ENCODE results near the gene SOX6.

The SOX6 gene

GRCh38 chr11:16361108-16361865 is 4.9 kb upstream of the SOX6 start:
- Histone ChIP-seq H3K4me1 (no peaks in the 10 kb centered on the region), H3K4me2 (ENCODE audit: low read length) (no peak overlapping the region), H3K79me2 (no peaks in the 10 kb centered on the region), H3K9me3 (ENCODE audit: control insufficient read depth, low read length) (no peaks in the 10 kb centered on the region), H3K4me3 (ENCODE audit: low read depth, low read length) (no peak overlapping the region), H3K27ac (no peak overlapping the region), H3K27me3 (ENCODE audit: control insufficient read depth, insufficient read depth, low read length) (no peaks in the 10 kb centered on the region), H3K9ac (no peak overlapping the region), H2AFZ (no peak overlapping the region), H3K36me3 (ENCODE audit: control insufficient read depth, insufficient read depth, low read length) (no peaks in the 10 kb centered on the region)
- no peak for TF ChIP-seq CTCF (IDR thresholded peaks at IDR 0.05)

GRCh38 chr11:16359369-16359768 is 3.0 kb upstream of the SOX6 start:
- Histone ChIP-seq H3K9me3 (ENCODE audit: control insufficient read depth, low read length) (no peaks in the 10 kb centered on the region), H3K27ac (no peak overlapping the region), H3K4me2 (ENCODE audit: low read length) (no peak overlapping the region), H3K79me2 (no peaks in the 10 kb centered on the region), H3K4me3 (ENCODE audit: low read depth, low read length) (no peak overlapping the region), H3K27me3 (ENCODE audit: control insufficient read depth, insufficient read depth, low read length) (no peaks in the 10 kb centered on the region), H2AFZ (no peak overlapping the region), H3K36me3 (ENCODE audit: control insufficient read depth, insufficient read depth, low read length) (no peaks in the 10 kb centered on the region), H3K9ac (no peak overlapping the region), H3K4me1 (no peaks in the 10 kb centered on the region)
- no peak for TF ChIP-seq CTCF (IDR thresholded peaks at IDR 0.05)

GRCh38 chr11:16358726-16359125 is 2.4 kb upstream of the SOX6 start:
- no peaks in the 10 kb centered on the region for H3K9me3 ChIP-seq (ENCODE audit: control insufficient read depth, low read length)
- H3K9ac ChIP-seq: no peak overlapping the region
- no peaks in the 10 kb centered on the region for H3K36me3 ChIP-seq (ENCODE audit: control insufficient read depth, insufficient read depth, low read length)
- H3K4me2 ChIP-seq (ENCODE audit: low read length): no peak overlapping the region
- TF ChIP-seq CTCF (IDR thresholded peaks at IDR 0.05): no peak
- H3K79me2 ChIP-seq: no peaks in the 10 kb centered on the region
- no peaks in the 10 kb centered on the region for H3K27me3 ChIP-seq (ENCODE audit: control insufficient read depth, insufficient read depth, low read length)
- H3K4me1 ChIP-seq: no peaks in the 10 kb centered on the region
- no peak overlapping the region for H3K4me3 ChIP-seq (ENCODE audit: low read depth, low read length)
- H2AFZ ChIP-seq: no peak overlapping the region
- H3K27ac ChIP-seq: no peak overlapping the region

- H3K27ac ChIP-seq: no peak overlapping the region
- H3K27me3 ChIP-seq (ENCODE audit: control insufficient read depth, insufficient read depth, low read length): no peaks in the 10 kb centered on the region
- no peak overlapping the region for H2AFZ ChIP-seq
- H3K4me3 ChIP-seq (ENCODE audit: low read depth, low read length): no peak overlapping the region
- no peak for TF ChIP-seq CTCF (IDR thresholded peaks at IDR 0.05)
- H3K9me3 ChIP-seq (ENCODE audit: control insufficient read depth, low read length): no peaks in the 10 kb centered on the region
- no peak overlapping the region for H3K4me2 ChIP-seq (ENCODE audit: low read length)
- H3K9ac ChIP-seq: no peak overlapping the region
- no peaks in the 10 kb centered on the region for H3K4me1 ChIP-seq
- no peaks in the 10 kb centered on the region for H3K36me3 ChIP-seq (ENCODE audit: control insufficient read depth, insufficient read depth, low read length)
- H3K79me2 ChIP-seq: no peaks in the 10 kb centered on the region
Observed at GRCh38 chr11:16357775-16358174, 1.4 kb upstream of the SOX6 start.

Measured in parathyroid adenoma (tissue), 2 donors.